ENCODE data around the gene SYT14.

Gene SYT14

GRCh38 chr1:210021145-210021860, 83.3 kb downstream of the SYT14 start:
- Histone ChIP-seq H3K27me3 (ENCODE audit: insufficient read depth, poor library complexity, severe bottlenecking) (peaks cover 4% of the 10 kb centered on the region), H3K27ac (replicated peaks) (no peak overlapping the region), H3K4me3 (replicated peaks; ENCODE audit: insufficient read depth, low read length) (no peak overlapping the region)
- TF ChIP-seq GABPA (IDR thresholded peaks at IDR 0.05; ENCODE audit: low read depth) = no peak
- DNase-seq (ENCODE audit: low read depth in 1 of 2, low spot score in 1 of 2) = no peak

- Histone ChIP-seq H3K27me3 (ENCODE audit: insufficient read depth, poor library complexity, severe bottlenecking) (peaks cover under 1% of the 10 kb centered on the region), H3K27ac (replicated peaks) (no peak overlapping the region), H3K4me3 (replicated peaks; ENCODE audit: insufficient read depth, low read length) (no peak overlapping the region)
- no peak for DNase-seq (ENCODE audit: low read depth in 1 of 2, low spot score in 1 of 2)
- TF ChIP-seq POLR2AphosphoS5 (IDR thresholded peaks at IDR 0.05; ENCODE audit: low read depth) (no peak), CTCF (IDR thresholded peaks at IDR 0.05; ENCODE audit: insufficient read depth, low read length) (no peak), SPI1 (IDR thresholded peaks at IDR 0.05; ENCODE audit: borderline replicate concordance, low read depth) (no peak), REST (IDR thresholded peaks at IDR 0.05; ENCODE audit: insufficient replicate concordance, low read depth) (no peak), GABPA (IDR thresholded peaks at IDR 0.05; ENCODE audit: low read depth) (no peak)
Observed at GRCh38 chr1:210022044-210022443, 84.0 kb downstream of the SYT14 start.

- no peak for DNase-seq (ENCODE audit: low read depth in 1 of 2, low spot score in 1 of 2)
- Histone ChIP-seq H3K4me3 (replicated peaks; ENCODE audit: insufficient read depth, low read length) (no peak overlapping the region), H3K27ac (replicated peaks) (no peak overlapping the region), H3K27me3 (ENCODE audit: insufficient read depth, poor library complexity, severe bottlenecking) (no peaks in the 10 kb centered on the region)
- TF ChIP-seq CTCF (IDR thresholded peaks at IDR 0.05; ENCODE audit: insufficient read depth, low read length) (no peak), REST (IDR thresholded peaks at IDR 0.05; ENCODE audit: insufficient replicate concordance, low read depth) (no peak), POLR2AphosphoS5 (IDR thresholded peaks at IDR 0.05; ENCODE audit: low read depth) (no peak), SPI1 (IDR thresholded peaks at IDR 0.05; ENCODE audit: borderline replicate concordance, low read depth) (no peak), GABPA (IDR thresholded peaks at IDR 0.05; ENCODE audit: low read depth) (no peak)
Observed at GRCh38 chr1:210024282-210024681, 86.3 kb downstream of the SYT14 start.

- H3K27ac ChIP-seq (replicated peaks) = no peak overlapping the region
- DNase-seq (ENCODE audit: low read depth in 1 of 2, low spot score in 1 of 2) = no peak
- H3K27me3 ChIP-seq (ENCODE audit: insufficient read depth, poor library complexity, severe bottlenecking) = no peaks in the 10 kb centered on the region
- no peak overlapping the region for H3K4me3 ChIP-seq (replicated peaks; ENCODE audit: insufficient read depth, low read length)
- no peak for TF ChIP-seq GABPA (IDR thresholded peaks at IDR 0.05; ENCODE audit: low read depth)
- TF ChIP-seq POLR2AphosphoS5 (IDR thresholded peaks at IDR 0.05; ENCODE audit: low read depth) = no peak
Observed at GRCh38 chr1:210024996-210025395, 87.0 kb downstream of the SYT14 start.

GRCh38 chr1:210025870-210026269, 87.9 kb downstream of the SYT14 start:
- no peak overlapping the region for H3K27ac ChIP-seq (replicated peaks)
- no peak overlapping the region for H3K4me3 ChIP-seq (replicated peaks; ENCODE audit: insufficient read depth, low read length)
- DNase-seq (ENCODE audit: low read depth in 1 of 2, low spot score in 1 of 2) = no peak
- no peak for TF ChIP-seq SPI1 (IDR thresholded peaks at IDR 0.05; ENCODE audit: borderline replicate concordance, low read depth)
- TF ChIP-seq CTCF (IDR thresholded peaks at IDR 0.05; ENCODE audit: insufficient read depth, low read length) = no peak
- no peak for TF ChIP-seq GABPA (IDR thresholded peaks at IDR 0.05; ENCODE audit: low read depth)
- no peak for TF ChIP-seq REST (IDR thresholded peaks at IDR 0.05; ENCODE audit: insufficient replicate concordance, low read depth)
- TF ChIP-seq POLR2AphosphoS5 (IDR thresholded peaks at IDR 0.05; ENCODE audit: low read depth) = no peak
- no peaks in the 10 kb centered on the region for H3K27me3 ChIP-seq (ENCODE audit: insufficient read depth, poor library complexity, severe bottlenecking)

All from HL-60 (cell line).